DND-41 (cell line): Measurements from ENCODE around the gene KIF21A.

Source experiments
- CTCF ChIP-seq: IDR thresholded peaks from 2 replicates; pipeline ENCODE4 v1.5.1; 2012; ENCODE audit warnings: borderline replicate concordance, low read length, moderate library complexity, mild to moderate bottlenecking; ENCODE audit not compliant: poor library complexity, severe bottlenecking; ENCODE audit errors: extremely low read depth
- EZH2 ChIP-seq: IDR thresholded peaks from 3 replicates; pipeline ENCODE4 v1.6.1; 2012; ENCODE audit warnings: borderline replicate concordance, low read depth, mild to moderate bottlenecking, moderate library complexity, low read length, inconsistent platforms; ENCODE audit not compliant: severe bottlenecking

GRCh38 chr12:39443929-39444209 is 949 bp upstream of the KIF21A start:
- no peak for TF ChIP-seq CTCF
- TF ChIP-seq EZH2, result no peak
